GM15510 (cell line): ENCODE results near the gene EDEM3.

Experiments used
- POLR2A ChIP-seq: IDR thresholded peaks from 3 replicates; pipeline ENCODE4 v1.6.1; 2011; ENCODE audit warnings: borderline replicate concordance; ENCODE audit not compliant: insufficient read length; ENCODE audit errors: extremely low read depth

The EDEM3 gene

DNA sequence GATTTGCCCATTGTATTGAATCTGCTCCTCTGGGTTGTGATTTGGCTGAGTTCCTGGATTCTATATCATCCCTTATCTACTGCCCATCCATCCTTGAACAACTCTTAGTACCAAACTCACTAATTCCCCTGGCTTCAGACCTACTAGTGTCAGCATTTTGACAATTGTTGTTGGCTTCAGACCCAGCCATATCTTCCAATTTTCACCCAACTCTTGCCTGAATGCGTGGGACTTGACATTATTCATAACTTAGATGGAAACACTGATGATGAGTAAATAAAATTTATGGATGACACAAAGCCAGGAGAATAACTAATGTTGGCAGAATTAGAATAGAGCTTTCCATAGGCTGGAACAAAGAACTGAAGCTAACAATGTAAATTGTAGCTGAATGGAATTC is 27.3 kb upstream of the EDEM3 start:
- no peak for TF ChIP-seq POLR2A

DNA sequence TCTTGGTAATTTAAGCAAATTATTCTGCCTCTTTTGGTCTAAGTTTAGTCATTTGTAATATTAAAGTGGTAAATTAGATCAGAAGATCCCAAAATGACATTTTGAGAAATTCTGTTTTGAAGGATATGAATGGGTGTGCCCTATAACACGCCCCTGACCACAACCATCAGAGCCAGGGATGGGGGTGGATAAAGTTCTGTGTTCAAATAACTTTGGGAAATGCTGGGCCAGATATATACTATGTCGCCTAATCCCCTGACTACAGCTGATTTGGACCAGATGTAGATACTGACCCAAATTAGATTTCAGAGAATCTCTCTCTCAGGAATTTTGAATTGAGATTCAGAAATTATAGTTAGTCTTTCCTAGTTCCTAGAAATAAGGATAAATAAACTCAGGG is 21.2 kb upstream of the EDEM3 start:
- TF ChIP-seq POLR2A: no peak

DNA sequence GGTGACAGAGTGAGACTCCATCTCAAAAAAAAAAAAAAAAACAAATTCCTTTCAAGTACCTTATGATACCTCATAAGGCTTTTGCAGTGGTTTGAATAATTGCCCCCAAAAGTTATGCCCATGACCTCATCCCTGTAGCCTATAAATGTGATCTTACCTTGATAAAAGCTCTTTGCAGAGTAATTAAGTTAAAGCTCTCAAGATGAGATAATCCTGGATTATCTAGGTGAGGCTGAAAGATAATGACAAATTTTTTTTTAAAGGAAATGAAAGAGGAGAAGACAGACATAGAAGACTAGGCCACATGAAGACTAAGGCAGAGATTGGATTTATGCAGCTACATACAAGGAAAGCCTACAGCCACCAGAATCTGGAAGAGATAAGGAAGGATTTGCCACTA is 20.7 kb upstream of the EDEM3 start:
- no peak for TF ChIP-seq POLR2A

DNA sequence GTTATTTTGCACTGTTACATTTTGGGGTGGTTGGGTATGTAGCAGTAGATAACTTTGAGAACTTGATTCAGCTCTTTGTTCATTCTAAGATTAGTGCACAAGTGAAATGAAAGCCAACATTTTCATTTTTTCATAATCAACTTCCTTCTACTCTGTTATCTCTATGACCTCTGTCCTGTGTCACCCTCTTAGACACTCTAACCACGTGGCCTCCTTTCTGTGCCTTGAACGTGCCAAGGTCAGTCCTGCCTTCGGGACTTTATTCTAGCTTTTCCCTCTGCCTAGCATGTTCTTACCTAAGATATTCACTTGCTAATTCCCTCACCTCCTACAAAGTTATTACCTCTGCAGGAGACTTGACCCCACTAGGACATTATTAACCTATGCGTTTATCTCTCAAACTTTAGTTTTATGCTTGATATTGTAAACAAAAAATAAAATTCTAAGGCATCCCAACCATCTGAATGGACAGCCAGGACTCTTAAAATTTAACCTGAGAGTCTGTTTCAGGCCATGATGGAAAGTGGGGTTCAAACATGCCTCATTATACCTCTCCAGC is 19.2 kb upstream of the EDEM3 start:
- TF ChIP-seq POLR2A: no peak

DNA sequence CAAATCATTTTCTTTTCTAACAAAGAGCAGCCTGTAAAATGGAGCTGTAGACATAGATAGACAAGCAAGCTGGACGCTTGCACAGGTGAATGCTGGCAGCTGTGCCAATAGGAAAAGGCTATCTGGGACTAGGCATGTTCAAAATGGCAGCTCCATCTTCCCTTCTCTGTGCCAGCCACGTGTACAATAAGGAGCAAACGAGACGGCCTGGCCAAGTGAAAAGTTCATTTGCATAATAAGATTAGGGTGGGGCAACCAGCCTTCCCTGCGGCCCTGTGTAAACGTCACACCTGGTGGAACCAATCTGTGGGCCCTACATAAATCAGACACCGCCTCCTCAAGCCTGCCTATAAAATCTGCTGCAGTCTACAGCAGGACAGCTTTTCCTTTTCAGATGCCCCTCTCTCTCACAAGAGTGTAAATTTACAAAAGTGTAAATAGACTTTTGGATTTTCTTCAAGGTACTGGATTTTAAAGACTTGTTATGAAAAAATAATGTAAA is 16.6 kb upstream of the EDEM3 start:
- no peak for TF ChIP-seq POLR2A

DNA sequence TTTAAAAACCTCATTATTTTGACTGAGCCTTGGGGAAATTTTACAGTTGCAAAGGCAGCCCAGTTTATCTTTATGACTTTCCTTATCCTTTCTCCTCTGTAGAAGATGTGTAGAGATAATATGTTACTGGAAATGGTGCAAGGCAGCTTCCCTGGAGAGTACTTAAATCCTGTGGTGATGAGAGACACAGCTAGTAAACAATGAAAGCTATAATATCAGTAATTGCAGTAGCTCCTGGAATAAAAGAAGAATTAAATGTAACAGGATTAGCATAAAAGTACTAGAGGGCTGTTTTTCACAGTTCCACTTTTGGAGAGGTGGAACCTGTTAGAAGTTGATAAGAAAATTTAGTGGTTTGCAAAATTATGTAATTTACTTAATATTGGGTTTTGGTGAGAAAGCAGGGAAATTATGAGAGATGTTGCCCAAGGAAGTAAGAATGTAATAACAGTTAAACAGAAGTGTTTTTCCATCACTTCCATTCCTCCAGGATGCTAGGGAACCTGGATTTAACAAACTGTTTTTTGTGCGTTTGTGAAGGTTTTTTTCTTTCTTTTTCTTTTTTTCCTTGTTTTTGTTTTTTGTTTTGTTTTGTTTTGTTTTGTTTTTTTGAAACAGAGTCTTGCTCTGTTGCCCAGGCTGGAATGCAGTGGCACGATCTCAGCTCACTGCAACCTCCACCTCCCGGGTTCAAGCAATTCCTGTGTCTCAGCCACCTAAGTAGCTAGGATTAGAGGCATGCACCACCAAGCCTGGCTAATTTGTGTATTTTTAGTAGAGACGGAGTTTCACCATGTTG is 15.7 kb upstream of the EDEM3 start:
- no peak for TF ChIP-seq POLR2A

DNA sequence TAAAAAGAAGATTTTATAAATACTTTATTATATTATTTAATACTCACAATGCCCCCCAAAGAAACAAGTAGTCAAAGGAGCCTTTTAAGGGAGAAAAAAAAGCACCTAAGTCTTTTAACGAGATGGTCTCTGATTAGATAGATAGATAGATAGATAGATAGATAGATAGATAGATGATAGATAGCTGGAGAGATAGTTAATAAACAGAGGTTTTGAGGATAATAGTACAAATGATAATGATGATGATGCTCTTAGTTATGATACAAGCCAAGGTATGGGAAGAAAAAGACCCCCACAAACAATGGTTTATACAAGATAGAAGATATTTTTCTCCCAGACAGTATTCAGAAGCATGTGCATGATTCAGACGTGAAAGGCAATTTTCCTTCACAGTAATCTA is 14.6 kb upstream of the EDEM3 start:
- TF ChIP-seq POLR2A: no peak

DNA sequence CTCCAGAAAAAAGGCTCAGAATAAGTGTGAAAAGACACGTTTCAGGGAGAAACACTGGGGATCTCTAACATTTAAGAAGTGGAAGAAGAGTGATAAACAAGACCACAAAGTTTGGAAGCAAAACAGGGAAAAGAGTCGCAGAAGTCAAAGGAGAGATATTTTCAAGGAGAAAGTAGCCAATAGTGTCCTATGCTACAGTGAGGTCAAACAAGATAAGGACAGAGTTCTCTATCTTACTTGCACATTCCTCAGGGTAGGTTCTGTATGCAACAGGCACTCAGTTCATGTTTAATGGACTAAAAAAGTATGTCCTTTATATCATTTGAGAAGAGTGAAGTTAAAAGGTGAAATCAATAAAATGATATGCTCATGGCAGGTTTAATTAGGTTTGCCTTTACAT is 13.8 kb upstream of the EDEM3 start:
- TF ChIP-seq POLR2A: no peak

DNA sequence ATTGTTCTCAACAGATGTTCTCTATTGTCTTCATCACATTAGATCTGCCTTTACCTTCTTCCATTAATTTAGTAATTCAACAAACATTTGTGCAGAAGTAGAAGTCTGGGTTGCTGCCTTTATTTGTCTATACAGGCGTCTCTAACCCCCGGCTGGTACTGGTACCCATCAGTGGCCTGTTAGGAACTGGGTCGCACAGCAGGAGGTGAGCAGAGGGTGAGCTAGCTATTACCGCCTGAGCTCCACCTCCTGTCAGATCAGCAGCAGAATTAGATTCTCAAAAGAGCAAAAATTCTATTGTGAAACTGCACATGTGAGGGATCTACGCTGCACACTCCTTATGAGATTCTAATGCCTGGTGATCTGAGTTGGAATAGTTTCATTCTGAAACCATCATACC is 12.9 kb upstream of the EDEM3 start:
- TF ChIP-seq POLR2A: no peak

DNA sequence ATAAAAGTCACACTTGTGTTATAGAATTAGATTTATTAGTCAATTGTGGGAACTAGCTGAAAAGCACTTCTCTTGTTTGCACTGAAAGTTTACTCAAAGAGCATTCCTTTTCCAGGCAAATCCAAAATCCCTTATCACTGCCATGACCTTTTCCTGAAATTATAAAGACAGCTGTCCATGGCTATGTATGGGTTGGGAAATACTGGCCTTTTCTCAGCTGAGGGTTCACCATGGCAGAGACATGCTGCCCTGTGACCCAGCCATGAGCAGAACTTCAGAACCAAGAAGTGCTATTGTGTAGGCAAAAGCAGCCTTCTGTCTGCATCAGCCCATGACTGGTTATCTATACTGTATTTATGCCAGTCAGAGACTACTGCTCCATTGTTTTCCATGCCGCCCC is 9.8 kb upstream of the EDEM3 start:
- no peak for TF ChIP-seq POLR2A

DNA sequence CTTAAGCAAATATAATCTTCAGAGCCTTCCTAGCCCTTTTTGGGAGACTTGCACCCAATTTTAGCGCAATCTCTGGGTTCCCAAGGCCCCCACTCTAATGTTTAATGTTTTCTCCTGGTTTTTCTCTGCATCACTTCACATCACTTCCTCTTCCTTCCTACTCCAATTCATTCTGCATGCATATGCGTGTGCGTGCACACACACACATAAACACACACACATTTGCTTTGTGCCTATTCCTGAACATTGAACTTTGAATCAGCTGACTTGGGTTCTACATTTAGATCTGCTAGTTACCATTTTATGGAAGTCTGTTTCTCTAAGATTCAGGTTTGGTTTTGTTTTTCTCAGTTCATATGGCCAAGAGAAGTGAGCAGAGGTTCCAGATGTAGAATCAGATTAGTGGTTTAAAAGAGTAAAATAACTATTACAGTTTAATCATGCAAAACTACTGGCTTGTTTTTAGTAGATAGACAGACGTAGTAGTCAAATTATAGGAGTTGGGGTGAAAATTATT is 7.4 kb upstream of the EDEM3 start:
- no peak for TF ChIP-seq POLR2A

DNA sequence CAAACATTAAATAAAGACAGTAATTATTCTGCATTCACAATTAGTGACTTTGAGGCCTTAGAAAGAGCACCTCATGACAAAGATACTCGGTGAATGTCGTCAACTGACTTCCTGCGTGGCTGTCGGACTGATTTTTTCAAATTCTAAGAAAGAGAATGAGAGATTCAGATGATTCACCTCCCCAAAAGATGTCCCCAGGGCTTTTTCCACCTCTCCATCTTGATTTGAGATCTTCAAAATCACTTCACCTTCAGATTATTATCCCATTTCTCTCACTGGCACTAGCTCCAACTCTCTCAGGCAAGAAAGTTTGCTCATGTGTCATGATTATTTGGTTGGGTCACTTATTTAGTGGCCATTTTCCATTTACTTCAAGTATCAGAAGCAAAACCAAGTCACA is 5.0 kb upstream of the EDEM3 start:
- no peak for TF ChIP-seq POLR2A

DNA sequence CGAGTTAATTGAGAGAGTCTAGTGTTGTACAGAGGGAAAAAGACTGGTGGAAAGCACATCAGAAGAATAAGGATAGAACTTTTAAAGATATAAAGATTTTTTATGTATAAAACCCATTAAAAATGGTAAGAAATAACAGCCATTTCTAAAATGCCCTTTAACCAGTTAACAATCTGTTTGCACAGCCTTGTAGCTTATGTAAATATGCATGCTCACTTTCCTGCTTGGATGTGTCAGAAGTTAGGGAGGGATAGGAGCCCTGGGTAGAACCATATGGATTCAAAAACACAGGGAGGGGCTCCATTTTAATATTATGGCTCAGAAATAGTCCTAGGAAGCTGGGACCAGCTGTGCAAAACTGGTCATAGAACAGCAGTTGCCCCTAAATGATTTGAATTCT is 4.5 kb upstream of the EDEM3 start:
- no peak for TF ChIP-seq POLR2A

DNA sequence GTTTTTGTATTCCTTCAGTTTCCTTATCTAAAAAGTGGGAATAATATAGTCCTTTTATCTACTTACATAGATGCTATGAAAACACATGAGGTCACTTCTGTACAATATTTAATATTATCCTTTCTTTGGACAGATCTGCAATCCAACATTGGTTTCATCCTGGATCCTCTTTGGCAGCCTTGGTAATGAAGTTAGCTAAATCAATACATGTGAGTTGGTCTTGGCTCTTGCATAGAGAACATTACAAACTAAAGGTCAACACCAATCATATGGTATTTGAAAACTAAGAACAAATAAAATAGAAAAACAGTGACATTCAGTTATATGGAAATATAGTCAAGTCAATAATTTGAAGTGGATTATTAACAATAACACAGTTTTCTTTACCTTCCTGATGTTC is 3.2 kb upstream of the EDEM3 start:
- no peak for TF ChIP-seq POLR2A

DNA sequence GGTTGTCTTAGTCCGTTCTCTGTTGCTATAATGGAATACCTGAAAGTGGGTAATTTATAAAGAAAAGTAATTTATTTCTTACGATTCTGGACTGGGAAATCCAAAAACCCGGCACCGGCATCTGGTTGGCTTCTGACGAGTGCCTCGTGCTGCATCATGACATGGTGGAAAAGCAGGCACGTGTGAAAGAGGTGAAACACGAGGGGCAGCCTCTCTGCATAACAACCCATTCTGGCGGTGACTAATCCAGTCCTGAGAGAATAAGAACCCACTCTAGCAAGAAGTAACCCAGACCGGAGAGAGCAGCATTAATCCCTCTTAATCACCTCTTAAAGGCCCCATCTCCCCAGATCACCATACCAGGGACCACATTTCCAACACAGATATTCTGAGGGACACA is 2.7 kb upstream of the EDEM3 start:
- TF ChIP-seq POLR2A: no peak
